ENCODE results near the gene ALX1.

DNA sequence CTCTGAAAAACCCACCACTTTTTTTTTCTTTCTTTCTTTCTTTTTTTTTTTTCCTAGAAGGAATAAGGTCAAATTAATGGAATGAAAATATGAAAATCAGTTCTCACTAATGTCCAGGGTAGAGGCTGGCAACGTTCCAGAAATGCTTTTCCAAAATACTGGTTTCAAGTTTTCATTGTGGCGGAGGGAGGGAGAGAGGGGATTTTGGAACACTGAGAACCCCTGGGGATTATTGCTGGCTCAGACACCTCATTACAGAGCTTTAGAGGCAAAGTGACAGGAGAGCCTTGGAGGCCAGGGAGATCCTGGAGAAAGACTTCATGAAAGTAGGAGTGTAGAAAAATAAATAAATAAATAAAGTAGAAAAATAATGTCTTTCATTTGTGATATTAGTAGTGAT lies 45.4 kb downstream of the ALX1 start:
- no peak for TF ChIP-seq CTCF (conservative IDR thresholded peaks at IDR 0.05)
- TF ChIP-seq EZH2 (IDR thresholded peaks at IDR 0.05; ENCODE audit: low read depth): no peak

Data from PC-9 (cell line).